HUDEP-2 (cell line): ENCODE results near the gene MYO9B.

Experiments
- DNase-seq, 76 experiments: peaks; one replicate each; lab custom pipeline; 2025; ENCODE audit not compliant: unreplicated experiment in 76 of 76; lab: John Stamatoyannopoulos, UW

The MYO9B gene

GRCh38 chr19:17075035-17075863 lies at the start of gene MYO9B, which contains the start of gene HAUS8:
TSS of gene MYO9B (plus strand) at chr19:17075777. CDS start at chr19:17101718, 25,941 bp downstream.
TSS of gene HAUS8 (minus strand) at chr19:17075452. CDS start at chr19:17075422, 30 bp downstream.
- DNase-seq: peak; percentile 93 to 100 (median 100)

GRCh38 chr19:17025991-17026658 lies 49.5 kb upstream of the MYO9B start:
- DNase-seq: no peak

- no peak for DNase-seq
Measured at GRCh38 chr19:17026706-17027534, 48.7 kb upstream of the MYO9B start, which contains the start of gene CPAMD8. TSS of gene CPAMD8 (minus strand) at chr19:17026810. CDS start at chr19:17026642, 168 bp downstream.

- no peak for DNase-seq
Measured at GRCh38 chr19:17027535-17027975, 48.0 kb upstream of the MYO9B start.

GRCh38 chr19:17031741-17032140 lies 43.8 kb upstream of the MYO9B start:
- no peak for DNase-seq

GRCh38 chr19:17035842-17036424 lies 39.6 kb upstream of the MYO9B start:
- DNase-seq: no peak

- no peak for DNase-seq
Measured at GRCh38 chr19:17036640-17037039, 38.9 kb upstream of the MYO9B start.

GRCh38 chr19:17037184-17037583 lies 38.4 kb upstream of the MYO9B start:
- no peak for DNase-seq

- no peak for DNase-seq
Measured at GRCh38 chr19:17037966-17038500, 37.5 kb upstream of the MYO9B start.

GRCh38 chr19:17041976-17042375 lies 33.6 kb upstream of the MYO9B start:
- no peak for DNase-seq

GRCh38 chr19:17043744-17044143 lies 31.8 kb upstream of the MYO9B start:
- DNase-seq: no peak

GRCh38 chr19:17045907-17046502 lies 29.6 kb upstream of the MYO9B start:
- DNase-seq: no peak

- DNase-seq: no peak
Measured at GRCh38 chr19:17048885-17049453, 26.6 kb upstream of the MYO9B start.

GRCh38 chr19:17049711-17050280 lies 25.8 kb upstream of the MYO9B start:
- DNase-seq: no peak

- DNase-seq: peak in 9 of 76 experiments; percentile 8 to 32 (median 19)
Measured at GRCh38 chr19:17052439-17052838, 23.1 kb upstream of the MYO9B start.

GRCh38 chr19:17054746-17055145 lies 20.8 kb upstream of the MYO9B start:
- no peak for DNase-seq

GRCh38 chr19:17055636-17056035 lies 19.9 kb upstream of the MYO9B start:
- no peak for DNase-seq

GRCh38 chr19:17058236-17058635 lies 17.3 kb upstream of the MYO9B start:
- DNase-seq: peak in 3 of 76 experiments; percentile 14 to 20 (median 18)

GRCh38 chr19:17060802-17061201 lies 14.8 kb upstream of the MYO9B start:
- no peak for DNase-seq
